GM12891 (cell line): ENCODE data around the gene CFAP20.

ENCODE experiments used
- PAX5 ChIP-seq: IDR thresholded peaks from 2 replicates; pipeline ENCODE4 v1.6.1; 2011; ENCODE audit warnings: low read length, moderate library complexity, mild to moderate bottlenecking; ENCODE audit not compliant: insufficient read depth, severe bottlenecking
- POLR2A ChIP-seq: IDR thresholded peaks from 2 replicates; pipeline ENCODE4 v1.6.1; 2011; ENCODE audit warnings: low read depth, low read length, control low read depth
- POLR2AphosphoS5 ChIP-seq: IDR thresholded peaks from 2 replicates; pipeline ENCODE4 v1.6.1; 2011; ENCODE audit warnings: low read depth, low read length, control low read depth
- TAF1 ChIP-seq: IDR thresholded peaks from 2 replicates; pipeline ENCODE4 v1.6.1; 2011; ENCODE audit warnings: low read depth, low read length, control low read depth

- TF ChIP-seq POLR2A (no peak), PAX5 (no peak), POLR2AphosphoS5 (no peak), TAF1 (no peak)
Observed at GRCh38 chr16:58107228-58107627, 22.0 kb downstream of the CFAP20 start.
